HCT116 (cell line): Measurements from ENCODE around the gene ZNF57.

Source experiments
- EGR1 ChIP-seq: IDR thresholded peaks from 2 replicates; pipeline ENCODE4 v1.6.1; 2012; ENCODE audit warnings: low read depth
- EZH2 ChIP-seq: fragments of 200-600 bp; sonication (generic); IDR thresholded peaks from 2 replicates; pipeline ENCODE4 v1.6.1; 2017; ENCODE audit warnings: antibody characterized with exemption, mixed run types
- EZH2phosphoT487 ChIP-seq: fragments of 200-600 bp; IDR thresholded peaks from 2 replicates; pipeline ENCODE4 v1.6.1; 2018; ENCODE audit warnings: antibody characterized with exemption, borderline replicate concordance
- JUND ChIP-seq: IDR thresholded peaks from 2 replicates; pipeline ENCODE4 v1.6.1; 2012
- POLR2A ChIP-seq: IDR thresholded peaks from 2 replicates; pipeline ENCODE4 v1.7.0; 2011; ENCODE audit warnings: borderline replicate concordance; ENCODE audit not compliant: insufficient read depth, insufficient read length; ENCODE audit errors: extremely low read depth
- POLR2AphosphoS5 ChIP-seq: IDR thresholded peaks from 2 replicates; pipeline ENCODE4 v1.6.1; 2011; ENCODE audit warnings: mild to moderate bottlenecking, low read depth, low read length, moderate library complexity
- TCF7L2 ChIP-seq: IDR thresholded peaks from 2 replicates; pipeline ENCODE4 v1.7.0; 2011; ENCODE audit warnings: borderline replicate concordance, inconsistent platforms; ENCODE audit not compliant: insufficient read depth, insufficient read length; ENCODE audit errors: extremely low read depth
- YY1 ChIP-seq: IDR thresholded peaks from 2 replicates; pipeline ENCODE4 v1.6.1; 2011; ENCODE audit warnings: low read length, low read depth, moderate library complexity, mild to moderate bottlenecking; ENCODE audit not compliant: insufficient replicate concordance; ENCODE audit errors: extremely low read depth
- ZNF274 ChIP-seq: fragments of 200-500 bp; sonication (Bioruptor generic); IDR thresholded peaks from 2 replicates; pipeline ENCODE4 v1.6.1; 2014; ENCODE audit warnings: mild to moderate bottlenecking, low read depth, low read length, inconsistent platforms
- TF ChIP-seq, protein P1 (sequence below), 3 experiments: fragments of 200-600 bp in 1 of 3; sonication (generic) in 1 of 3; IDR thresholded peaks in 2 of 3; conservative IDR thresholded peaks in 1 of 3; 2 replicates each; pipeline ENCODE4 v1.5.1; 2012 to 2017; ENCODE audit warnings: low read depth in 2 of 3, low read length in 2 of 3, antibody characterized with exemption in 1 of 3, borderline replicate concordance in 1 of 3, control low read depth in 1 of 3, mild to moderate bottlenecking in 1 of 3, mixed read lengths in 1 of 3, mixed run types in 1 of 3, moderate library complexity in 1 of 3; ENCODE audit not compliant: insufficient read depth in 1 of 3

DNA sequence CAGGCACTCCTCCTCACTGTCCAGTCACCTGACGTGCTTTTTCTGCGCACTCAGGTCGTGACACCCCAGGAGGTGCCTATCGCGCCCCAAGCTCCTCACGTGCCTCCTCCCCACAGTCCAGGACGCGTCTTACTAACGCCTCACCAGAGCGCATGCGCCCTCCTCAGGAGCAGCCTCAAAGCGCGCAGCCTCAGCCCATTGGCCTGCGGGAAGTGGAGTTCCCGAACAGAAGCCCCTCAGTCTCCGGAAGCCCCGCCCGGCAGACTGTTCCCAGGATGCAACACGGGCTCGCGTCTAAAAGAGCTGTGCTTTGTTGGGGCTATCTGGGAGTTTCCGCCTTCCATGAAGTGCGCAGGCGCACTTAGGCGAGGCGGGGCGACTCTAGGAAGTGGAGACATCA, 41.9 kb upstream of the ZNF57 start:
- TF ChIP-seq, protein P1, sequence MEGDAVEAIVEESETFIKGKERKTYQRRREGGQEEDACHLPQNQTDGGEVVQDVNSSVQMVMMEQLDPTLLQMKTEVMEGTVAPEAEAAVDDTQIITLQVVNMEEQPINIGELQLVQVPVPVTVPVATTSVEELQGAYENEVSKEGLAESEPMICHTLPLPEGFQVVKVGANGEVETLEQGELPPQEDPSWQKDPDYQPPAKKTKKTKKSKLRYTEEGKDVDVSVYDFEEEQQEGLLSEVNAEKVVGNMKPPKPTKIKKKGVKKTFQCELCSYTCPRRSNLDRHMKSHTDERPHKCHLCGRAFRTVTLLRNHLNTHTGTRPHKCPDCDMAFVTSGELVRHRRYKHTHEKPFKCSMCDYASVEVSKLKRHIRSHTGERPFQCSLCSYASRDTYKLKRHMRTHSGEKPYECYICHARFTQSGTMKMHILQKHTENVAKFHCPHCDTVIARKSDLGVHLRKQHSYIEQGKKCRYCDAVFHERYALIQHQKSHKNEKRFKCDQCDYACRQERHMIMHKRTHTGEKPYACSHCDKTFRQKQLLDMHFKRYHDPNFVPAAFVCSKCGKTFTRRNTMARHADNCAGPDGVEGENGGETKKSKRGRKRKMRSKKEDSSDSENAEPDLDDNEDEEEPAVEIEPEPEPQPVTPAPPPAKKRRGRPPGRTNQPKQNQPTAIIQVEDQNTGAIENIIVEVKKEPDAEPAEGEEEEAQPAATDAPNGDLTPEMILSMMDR (IDR thresholded peaks at IDR 0.05 in 2 of 3, conservative IDR thresholded peaks at IDR 0.05 in 1 of 3; ENCODE audit: borderline replicate concordance in 1 of 3, insufficient read depth in 1 of 3, low read depth in 2 of 3, low read length in 2 of 3): no peak
- no peak for TF ChIP-seq POLR2A
- no peak for TF ChIP-seq YY1
- TF ChIP-seq JUND: no peak
- no peak for TF ChIP-seq POLR2AphosphoS5
- no peak for TF ChIP-seq ZNF274
- no peak for TF ChIP-seq TCF7L2
- no peak for TF ChIP-seq EZH2
- no peak for TF ChIP-seq EGR1
- TF ChIP-seq EZH2phosphoT487: no peak
